Glomerular endothelial cell (primary cell): Measurements from ENCODE around the gene BMAL1. TPM values are rescaled to one million over a fixed set of nuclear protein-coding genes. Genes with fewer than 3 reads are reported as not detected.

Source experiments
- DNase-seq: peaks from one replicate; pipeline ENCODE4 v3.0.0-alpha.2; 2011; ENCODE audit warnings: low read depth, low spot score; ENCODE audit errors: extremely low read depth
- total RNA-seq: library from RNA; depleted of rRNA; stranded (reverse); fragments of >200 nt; gene quantifications from 2 replicates; pipeline ENCODE4 v1.2.3, GENCODE V29; 2015

BMAL1 gene
- total RNA-seq, 1 donor from 2014 or later, result 10.6 TPM

DNA sequence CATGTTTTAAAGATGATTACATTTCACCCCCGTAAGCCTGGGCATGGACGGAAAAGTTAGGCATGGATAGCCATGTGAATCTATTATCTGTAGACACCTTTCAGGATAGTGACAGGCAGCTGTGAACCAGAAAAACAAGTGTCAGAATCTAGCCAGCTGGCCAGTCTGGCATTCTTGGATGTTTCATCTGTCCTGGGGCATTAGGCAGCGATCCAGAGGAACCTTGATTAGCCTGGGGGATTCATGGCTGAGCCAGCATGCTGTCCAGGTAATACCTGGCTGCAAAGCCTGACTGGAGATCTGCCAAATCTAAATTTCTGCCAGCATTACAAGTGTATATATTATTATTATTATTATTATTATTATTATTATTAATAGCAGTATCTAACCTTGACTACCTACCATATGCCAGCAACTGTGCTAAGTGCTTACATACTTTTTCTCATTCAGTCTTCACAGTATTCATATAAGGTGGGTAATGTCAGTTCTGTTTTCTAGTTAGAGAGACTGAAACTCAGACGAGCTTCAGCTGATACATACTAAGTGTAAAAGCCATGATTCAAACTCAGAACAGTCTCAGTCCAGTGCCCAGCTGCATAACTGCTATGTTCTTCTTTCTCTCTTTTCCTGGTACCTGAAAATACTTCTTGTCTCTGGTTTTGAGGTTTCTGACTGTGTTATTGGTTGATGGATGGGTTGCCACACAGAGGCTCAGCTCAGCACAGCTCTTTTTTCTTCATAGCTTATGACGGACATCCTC lies 12.8 kb downstream of the BMAL1 start:
- no peak for DNase-seq

DNA sequence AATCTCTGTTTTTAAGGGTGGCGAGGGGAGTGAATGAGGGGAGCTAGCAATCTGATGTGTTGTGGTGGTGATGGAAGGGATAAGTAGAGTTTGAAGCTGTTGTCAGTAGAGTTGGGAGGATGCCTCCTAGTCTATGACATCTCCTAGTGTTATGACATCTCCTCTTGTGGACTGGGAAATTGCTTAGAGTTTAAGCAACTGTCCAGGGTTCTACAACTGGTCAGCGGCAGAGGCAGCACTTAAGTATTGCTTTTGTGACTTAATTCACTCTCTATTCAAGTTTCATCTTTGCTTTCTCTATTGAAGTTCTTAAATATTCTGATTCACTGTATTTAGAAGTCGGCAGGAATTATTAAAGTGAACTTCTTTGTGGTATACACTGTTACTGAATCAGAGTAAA lies 13.8 kb downstream of the BMAL1 start:
- no peak for DNase-seq

DNA sequence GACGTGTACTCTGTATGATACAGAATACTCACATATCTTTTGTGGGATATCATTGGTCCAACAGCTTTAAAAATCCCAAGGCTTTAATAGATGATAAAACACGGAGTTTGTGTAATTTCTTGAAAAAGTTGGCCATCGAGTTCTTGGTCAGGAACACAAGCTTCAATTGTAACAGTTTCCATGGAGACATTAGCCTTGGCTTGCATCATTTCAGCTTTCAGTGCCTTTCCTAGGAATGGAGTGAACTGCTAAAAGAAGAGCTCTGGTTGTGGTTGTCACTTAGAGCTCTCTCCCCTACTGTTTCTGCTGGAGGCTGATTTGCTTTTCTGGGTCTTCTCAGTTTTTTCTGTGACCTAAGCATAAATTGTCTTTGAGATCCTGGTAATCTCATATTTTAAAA lies 14.2 kb downstream of the BMAL1 start:
- no peak for DNase-seq

DNA sequence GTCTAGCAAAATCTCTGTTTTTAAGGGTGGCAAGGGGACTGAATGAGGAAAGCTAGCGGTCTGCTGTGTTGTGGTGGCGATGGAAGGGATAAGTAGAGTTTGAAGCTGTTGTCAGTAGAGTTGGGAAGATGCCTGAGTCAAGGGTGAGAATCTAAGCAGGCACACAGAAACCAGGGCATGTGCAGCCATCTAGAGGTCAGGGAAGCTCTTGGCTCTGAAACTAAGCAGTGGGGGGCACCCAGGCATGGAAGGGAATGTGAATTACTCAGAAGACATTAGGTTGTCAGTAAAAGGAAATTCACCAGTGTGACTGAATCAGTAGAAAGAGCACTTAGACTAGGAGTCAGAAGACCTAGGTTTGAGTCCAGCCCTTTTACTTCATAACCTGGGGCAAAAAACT lies 15.4 kb downstream of the BMAL1 start:
- no peak for DNase-seq

DNA sequence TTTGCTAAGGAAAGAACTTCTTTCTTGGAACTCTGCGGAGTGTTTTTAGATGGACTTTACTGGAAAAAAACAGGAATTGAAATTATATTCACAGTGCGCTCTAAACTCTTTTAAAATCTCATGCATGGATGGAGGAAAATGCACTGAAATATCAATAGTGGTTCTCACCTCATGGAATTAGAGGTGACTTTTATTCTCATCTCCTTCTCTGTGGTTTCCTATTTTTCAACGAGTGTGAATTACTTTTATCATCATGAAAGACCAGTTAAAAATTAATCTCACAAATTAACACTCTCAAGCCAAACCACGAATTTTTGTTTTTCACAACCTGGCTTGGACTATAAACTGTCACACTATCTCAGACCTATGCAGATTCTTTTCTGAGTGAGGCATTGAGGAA lies 16.6 kb downstream of the BMAL1 start:
- DNase-seq, result no peak

DNA sequence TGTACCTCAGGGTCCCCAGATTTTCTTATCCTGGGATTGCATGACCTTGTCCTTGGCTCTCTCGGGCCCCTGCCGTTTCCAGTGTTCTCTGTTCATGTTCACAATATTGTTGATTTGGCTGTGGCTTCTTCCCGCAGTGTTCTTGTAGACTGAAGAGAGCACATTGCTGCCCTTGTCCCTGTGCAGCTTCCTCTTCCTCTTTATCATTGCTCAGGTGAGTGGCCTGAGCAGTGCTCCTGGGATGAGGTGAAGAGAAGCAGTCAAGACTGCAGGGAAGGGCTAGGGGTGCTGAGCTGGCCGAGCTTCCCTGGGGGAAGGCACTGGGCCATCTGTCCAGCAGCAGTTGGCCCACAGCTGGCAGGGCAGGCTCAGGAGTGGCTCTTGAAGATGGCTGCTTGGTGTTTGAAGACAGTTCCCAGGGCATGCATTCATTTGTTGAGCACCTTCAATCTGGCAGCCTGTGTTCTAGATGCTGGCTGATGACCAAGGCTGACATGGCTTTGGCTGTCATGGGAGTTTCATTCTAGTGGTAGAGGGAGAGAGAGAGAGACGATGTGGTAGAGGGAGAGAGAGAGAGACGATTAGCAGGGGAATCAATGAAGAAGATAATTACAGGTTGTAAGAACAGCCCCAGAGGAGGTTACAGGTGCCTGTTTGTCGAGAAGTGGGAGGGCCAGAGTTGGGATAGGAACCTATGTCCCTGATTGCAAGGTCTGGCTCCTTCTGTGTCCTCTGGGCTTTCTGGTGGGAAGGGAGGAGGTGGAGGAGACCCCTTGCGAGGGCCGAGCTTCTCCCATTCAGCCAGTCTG lies 17.4 kb downstream of the BMAL1 start:
- no peak for DNase-seq

DNA sequence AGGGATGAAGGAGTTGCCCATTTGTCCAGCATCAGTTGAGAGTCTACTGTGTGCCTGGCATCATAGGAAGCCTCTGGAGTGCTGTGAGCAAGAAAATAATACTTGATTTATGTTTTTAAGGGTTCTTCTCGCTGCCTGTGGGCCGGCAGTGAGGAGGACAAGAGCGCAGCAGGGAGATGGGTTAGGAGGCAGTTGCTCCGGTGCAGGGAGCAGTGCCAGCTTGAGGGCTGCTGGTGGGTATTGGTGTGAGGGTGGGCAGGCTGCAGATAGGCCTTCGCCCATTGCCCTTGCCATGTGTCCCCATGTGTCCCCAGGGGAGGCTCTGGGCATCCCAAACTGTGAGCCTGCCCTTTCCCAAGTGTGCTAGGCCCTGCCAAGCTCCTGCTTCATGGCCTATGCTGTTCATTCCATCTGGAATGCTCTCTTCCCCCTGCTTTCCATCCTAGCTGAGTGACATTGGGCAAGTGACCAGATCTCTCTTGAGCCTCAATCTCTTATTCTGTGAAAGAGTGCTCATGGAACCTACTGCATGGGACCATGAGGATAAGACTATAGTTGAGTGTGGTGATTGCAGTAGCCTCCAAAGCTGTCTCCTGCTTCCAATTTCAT lies 19.8 kb downstream of the BMAL1 start:
- no peak for DNase-seq

DNA sequence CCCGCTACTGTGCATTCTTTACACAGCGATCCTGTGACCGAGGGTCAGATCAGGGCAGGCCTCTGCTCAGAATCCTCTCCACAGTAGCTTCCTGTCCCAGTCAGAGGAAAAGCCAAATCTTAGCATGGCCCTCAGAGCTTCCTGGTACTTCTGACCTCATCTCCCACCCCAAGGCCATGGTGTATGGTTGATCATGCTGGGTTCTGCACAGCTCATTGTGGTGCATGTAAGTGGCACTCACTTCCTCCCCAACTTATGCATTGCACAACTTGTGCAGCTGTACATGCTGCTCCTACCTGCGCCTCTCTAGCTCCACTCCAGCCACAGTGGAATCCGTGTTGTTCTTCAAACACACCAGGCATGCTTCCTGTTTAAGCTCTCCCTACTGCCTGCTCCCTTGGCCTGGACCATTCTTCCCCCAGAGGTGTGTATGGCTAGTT lies 20.3 kb downstream of the BMAL1 start:
- DNase-seq, result no peak

DNA sequence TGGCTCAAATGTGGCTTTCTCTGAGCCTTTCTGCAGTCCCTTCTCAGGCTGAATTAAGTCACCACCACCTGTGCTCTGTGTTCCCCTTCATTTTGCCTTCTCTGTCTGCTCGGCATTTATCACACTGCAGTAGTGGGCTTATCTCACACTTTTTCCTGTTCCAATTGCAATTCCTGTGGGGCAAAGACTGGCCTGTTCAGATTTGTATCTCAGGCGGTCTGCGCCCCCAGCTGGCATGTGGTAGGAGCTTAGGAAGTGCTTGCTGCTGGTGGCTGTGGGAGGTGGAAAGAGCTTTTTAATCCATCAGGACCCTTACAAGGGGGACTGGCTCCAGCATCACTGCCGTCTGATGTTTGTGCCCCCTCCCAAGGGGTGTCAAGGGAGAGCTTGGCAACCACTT lies 21.2 kb downstream of the BMAL1 start:
- no peak for DNase-seq

DNA sequence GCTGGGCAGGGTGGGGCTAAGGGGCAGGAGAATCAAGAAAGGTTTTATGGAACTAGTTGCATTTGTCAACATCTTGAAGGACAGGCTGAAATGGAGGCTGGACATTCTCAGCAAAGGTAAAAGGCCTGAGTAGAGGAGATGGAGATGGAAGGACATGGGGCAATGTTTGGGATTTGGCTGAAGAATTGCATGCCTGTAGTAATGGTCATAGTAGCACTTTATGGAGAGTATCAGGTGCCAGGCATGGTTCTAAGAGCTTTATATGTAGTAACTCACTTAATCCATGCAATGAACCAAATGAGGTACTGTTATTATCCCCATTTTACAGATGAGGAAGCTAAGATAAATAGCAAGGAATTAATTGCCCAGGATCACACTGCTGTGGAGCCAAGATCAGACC lies 23.9 kb downstream of the BMAL1 start:
- no peak for DNase-seq

DNA sequence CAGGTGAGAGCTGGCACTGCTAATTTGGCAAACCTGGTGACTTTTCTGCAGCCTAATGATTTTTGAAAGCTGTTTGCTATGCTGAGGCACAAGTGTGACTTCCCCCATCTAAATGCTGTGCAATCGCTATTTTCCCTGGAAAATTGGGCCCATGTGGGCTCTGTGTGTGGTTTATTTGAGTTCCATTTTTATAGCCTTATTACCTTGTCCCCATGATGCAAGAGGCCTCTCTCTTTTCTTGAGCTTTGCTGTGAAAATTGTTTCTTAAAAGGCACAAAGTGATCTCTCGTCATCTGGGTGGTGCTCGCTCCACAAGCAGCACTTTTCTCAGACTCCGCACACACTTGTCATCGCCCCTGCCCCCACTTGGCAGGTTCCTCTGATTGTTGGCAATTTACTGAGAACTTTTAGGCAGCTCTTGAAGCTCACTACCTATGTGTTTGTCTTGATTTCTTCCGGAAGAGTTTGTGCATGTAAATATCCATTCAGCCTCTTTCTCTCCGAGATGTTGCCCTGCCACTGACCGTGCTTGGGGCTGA lies 24.9 kb downstream of the BMAL1 start:
- DNase-seq, result no peak

DNA sequence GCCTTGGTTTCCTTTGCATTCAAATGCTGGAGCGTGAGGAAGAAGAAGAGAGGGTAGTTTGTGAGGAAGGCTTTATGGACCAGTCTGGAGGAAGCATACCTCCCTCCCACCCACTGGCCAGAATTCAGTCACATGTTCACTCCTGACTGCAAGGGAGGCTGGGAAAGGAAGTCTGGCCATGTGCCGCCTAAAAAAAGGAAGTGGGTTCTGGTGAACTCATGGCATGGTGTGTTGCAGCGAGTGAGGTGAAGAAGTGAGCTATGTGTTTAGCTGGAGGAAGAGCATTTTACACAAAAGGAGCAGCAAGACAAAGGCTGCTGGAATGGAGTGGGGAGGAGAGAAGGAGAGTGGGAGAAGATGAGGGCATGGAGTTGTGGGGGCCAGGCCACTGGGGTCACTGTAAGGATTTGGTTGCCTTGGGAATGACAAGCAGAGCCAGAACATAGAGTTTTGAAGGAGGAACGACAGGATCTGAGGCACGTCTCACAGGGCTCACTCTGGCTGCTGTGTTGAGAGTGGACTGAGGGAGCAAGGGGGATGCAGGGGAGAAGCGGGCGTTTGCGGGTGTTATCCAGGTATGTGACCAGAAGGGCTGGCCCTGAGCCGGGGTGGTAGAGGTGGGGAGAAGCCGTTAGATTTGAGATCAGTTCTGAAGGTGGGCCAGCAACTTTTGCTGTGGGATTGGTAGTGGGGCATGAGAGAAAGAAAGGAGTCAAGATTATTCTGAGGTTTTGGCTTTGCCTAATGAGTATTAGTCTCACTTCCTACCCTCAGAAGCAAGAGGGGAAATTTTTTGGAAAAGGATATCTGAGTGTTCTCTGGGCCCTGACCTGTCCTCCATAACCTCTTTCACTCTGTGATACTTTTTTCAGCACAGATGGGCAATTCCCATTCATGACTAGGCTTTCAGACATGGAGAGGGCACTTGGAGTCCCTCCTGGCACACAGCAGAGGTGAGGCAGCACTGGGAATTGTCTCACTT lies 26.4 kb downstream of the BMAL1 start:
- no peak for DNase-seq

DNA sequence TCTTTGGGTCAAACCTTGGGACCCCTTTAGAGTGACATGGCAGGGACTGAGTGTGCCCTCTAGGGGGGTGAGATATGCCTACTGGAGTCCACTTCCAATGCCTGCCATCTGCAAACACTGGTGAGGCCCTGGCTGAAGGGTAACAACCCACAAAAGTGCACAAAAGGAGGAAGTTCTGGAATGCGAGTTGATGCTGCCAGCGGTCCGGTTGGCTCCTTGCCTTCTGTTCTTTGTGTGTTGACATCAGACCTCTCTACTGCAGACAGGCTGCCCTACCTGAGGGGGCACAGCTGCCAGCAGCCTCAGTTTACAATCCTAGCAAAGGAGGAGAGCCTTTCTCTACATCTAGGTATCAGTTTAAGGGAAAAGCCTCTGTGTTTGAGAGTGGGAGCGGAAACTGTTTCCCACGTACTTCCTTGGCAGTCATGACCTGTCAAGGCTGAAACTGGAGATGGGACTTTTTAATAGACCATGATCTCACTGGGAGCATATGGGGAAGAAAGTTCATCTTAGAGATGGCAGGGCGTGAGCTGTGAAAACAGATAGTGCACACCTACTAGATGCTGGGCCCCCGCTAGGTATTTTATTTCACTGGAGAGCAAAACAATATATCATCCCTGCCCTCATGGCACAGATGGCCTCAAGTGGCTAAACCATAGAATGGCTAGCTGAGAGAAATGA lies 27.2 kb downstream of the BMAL1 start:
- DNase-seq, result no peak

DNA sequence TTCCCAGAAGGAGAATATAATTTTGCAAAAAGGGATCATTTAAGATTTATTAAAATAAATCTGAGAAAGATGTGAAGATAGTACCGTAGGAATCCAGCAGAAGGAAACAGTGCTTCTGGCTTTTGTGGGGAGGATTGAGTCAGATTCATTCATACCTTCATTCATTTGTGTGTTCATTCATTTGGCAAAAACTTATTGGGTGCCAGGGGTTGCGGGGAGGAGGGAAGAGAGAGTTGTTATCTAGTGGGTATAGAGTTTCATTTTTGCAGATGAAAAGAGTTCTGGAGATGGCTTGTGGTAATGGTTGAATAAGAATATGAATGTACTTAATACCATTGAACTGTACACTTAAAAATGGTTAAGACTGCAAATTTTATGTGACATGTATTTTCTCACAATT lies 31.1 kb downstream of the BMAL1 start:
- DNase-seq, result no peak

DNA sequence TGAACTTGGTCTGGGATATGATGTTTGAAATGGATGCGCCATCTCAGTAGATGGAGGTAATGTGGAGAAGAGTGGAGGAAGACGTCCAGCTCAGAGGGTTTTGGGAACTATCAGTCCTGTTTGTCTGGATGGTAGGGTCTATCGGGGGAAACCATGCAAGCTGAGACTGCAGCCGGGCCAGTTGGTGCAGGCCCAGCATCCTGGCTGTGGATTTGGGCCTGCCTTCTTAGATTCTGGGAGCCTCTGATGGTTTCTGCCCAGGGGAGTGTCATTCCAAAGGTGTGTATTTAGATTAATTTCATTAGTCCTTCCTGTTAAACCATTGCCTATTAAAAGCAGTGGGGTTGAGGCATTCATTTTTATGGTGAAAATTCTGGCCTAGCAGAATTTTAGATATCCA lies 31.6 kb downstream of the BMAL1 start:
- DNase-seq, result no peak

DNA sequence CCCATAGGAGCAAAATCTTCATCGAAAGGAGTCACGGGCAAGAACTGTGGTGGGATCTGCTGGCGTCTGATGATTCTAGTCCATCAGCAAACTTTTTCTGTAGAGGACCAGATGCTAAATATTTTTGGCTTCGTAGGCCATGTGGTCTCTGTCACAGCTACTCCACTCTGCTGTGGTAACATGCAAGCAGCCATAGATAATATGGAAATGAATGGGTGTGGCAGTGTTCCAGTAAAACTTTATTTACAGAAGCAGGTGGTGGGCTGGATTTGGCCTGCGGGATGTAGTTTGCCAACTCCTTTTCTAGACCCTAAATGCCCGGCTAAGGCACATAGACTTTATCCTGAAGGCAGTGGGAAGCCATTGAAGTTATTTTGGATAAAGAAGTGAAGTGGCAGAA lies 32.9 kb downstream of the BMAL1 start:
- no peak for DNase-seq

DNA sequence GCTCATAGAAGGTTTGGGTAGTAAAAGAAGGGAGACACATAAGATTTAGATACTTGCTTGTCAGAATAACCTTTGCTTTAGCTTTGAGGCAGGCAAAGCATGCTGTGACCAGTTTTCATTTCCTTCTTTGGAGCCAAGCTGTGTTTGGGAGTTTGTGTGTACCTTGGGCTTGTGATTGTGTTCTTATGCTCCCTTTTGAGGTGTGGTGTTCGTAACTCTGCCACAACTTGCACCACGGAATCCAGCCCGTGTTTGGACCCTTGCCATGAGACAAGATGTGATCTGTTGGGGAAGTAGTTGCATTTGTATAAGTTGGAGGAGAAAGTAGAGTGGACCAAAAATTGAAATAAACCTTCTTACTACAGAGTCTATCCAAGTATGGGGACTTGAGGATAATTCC lies 34.0 kb downstream of the BMAL1 start:
- DNase-seq, result no peak

DNA sequence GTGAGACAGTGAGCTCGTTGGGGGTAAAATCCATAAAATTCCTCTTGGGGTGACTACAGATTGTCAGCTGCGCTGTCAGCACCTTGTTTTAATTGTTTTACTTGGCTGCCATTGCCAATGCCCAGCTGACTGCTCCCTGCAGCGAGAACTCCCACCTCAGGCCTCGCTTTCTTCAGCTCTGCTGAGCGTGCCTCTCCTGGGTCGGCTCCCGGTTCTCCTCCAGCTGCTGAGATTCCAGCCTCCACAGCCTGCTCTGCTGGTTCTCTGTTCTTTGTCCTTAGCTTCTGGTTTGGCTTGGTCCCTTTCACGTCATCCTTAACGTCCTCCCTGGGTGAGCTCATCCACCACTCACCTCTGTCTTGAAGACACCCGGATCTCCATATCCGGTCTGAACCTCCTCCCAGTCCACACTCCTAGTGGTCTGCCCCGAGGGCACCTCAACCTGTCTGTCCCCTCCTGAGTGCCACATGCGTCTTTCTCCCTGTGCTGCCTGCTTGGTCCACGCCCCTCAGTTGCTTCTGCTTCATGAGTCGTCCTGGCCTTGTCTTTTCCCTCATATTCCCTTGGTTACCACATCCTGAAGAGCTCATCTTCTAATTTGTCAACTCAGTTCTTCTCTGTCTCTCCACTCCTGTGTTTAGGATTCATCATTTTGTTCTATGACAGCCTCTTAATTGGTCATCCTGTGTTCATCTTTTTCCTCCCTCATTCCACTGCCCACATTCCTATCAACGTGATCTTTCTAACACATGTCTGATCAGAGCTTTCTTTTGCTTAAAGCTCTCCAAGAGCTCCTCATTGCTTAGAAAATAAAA lies 35.6 kb downstream of the BMAL1 start:
- DNase-seq, result no peak
